GM12872 (cell line): Measurements from ENCODE around the gene POGLUT3.

Experiments
- TF ChIP-seq, protein P1 (sequence below): IDR thresholded peaks from 3 replicates; pipeline ENCODE4 v1.5.1; 2011; ENCODE audit warnings: low read depth, mild to moderate bottlenecking, low read length, moderate library complexity; ENCODE audit not compliant: insufficient read depth

Gene POGLUT3

GRCh38 chr11:108536783-108537182, 38.6 kb upstream of the POGLUT3 start:
- TF ChIP-seq, protein P1, sequence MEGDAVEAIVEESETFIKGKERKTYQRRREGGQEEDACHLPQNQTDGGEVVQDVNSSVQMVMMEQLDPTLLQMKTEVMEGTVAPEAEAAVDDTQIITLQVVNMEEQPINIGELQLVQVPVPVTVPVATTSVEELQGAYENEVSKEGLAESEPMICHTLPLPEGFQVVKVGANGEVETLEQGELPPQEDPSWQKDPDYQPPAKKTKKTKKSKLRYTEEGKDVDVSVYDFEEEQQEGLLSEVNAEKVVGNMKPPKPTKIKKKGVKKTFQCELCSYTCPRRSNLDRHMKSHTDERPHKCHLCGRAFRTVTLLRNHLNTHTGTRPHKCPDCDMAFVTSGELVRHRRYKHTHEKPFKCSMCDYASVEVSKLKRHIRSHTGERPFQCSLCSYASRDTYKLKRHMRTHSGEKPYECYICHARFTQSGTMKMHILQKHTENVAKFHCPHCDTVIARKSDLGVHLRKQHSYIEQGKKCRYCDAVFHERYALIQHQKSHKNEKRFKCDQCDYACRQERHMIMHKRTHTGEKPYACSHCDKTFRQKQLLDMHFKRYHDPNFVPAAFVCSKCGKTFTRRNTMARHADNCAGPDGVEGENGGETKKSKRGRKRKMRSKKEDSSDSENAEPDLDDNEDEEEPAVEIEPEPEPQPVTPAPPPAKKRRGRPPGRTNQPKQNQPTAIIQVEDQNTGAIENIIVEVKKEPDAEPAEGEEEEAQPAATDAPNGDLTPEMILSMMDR: no peak

GRCh38 chr11:108535384-108535955, 37.3 kb upstream of the POGLUT3 start:
- TF ChIP-seq, protein P1: no peak

DNA sequence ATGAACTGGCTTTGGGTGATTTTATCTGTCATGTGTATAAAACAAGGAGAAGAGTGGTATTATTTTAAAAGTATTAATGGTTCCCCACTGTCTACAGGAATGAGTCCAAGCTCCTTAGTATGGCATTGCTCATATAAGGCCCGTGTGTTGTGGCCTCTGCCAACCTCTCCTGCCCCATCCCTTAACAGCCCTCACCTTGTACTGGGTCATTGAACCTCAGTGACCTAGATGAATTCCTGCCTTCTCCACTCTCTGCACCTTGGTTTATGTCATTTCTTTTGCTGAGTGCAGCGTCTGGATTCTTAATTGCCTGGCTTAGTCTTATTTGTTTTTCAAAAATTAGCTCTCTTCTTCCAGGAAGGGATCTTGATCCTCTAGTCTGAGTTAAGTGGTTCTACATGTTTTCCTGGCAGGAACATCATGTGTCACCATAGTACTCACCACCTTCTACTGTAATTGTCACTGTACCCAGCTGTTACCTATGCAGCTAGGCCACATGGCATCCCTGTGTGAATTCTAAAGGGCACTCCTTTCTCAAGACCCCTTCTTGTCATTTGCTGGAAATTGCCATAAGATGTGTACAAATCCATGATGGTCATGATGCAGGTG, 36.2 kb upstream of the POGLUT3 start:
- TF ChIP-seq, protein P1: no peak

DNA sequence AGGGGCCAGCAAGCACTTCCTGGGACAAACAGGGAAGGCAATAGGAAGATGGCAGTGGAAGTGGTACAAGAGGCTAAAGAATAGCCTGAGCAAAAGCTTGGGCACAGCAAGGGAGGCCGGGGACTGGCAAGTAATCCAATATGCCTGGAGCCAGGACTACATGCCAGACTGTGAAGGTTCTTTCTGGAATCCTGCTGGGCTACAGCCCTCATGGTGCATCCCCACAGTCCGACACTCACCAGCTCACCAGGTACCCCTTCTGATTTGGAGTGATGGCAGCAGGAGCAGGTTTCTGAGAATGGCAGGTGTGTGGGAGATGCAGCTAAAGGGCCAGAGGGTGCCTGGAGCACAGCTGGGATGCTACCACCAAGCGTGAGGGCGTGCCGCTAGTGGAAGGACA, 32.2 kb upstream of the POGLUT3 start:
- TF ChIP-seq, protein P1: no peak

- TF ChIP-seq, protein P1: no peak
Observed at GRCh38 chr11:108527382-108527781, 29.2 kb upstream of the POGLUT3 start.

GRCh38 chr11:108525161-108525560, 27.0 kb upstream of the POGLUT3 start:
- TF ChIP-seq, protein P1: no peak

GRCh38 chr11:108524422-108524821, 26.2 kb upstream of the POGLUT3 start:
- TF ChIP-seq, protein P1: no peak
